Left ventricle myocardium inferior (tissue), 1 donor: ENCODE measurements around the gene PTPRC. TPM values are rescaled to one million over a fixed set of nuclear protein-coding genes. Genes with fewer than 3 reads are reported as not detected.

Source experiments
- DNase-seq: peaks from one replicate; pipeline ENCODE4 v3.0.0-alpha.2; 2020
- H3K27ac ChIP-seq: fragments of 200-600 bp; replicated peaks from 2 replicates; pipeline ENCODE4 v1.8.0; 2021
- H3K27me3 ChIP-seq: fragments of 200-600 bp; 2 replicates; pipeline ENCODE4 v1.8.0; 2021; ENCODE audit warnings: low read depth
- H3K36me3 ChIP-seq: fragments of 200-600 bp; 2 replicates; pipeline ENCODE4 v1.8.0; 2021
- H3K4me1 ChIP-seq: fragments of 200-600 bp; 2 replicates; pipeline ENCODE4 v1.8.0; 2021
- H3K4me3 ChIP-seq: fragments of 200-600 bp; 2 replicates; pipeline ENCODE4 v1.8.0; 2021; ENCODE audit warnings: mild to moderate bottlenecking, moderate library complexity
- H3K9me3 ChIP-seq: fragments of 200-600 bp; replicated peaks from 2 replicates; pipeline ENCODE4 v1.8.0; 2021
- CTCF ChIP-seq: fragments of 200-600 bp; IDR thresholded peaks from 2 replicates; pipeline ENCODE4 v1.8.0; 2021; ENCODE audit warnings: antibody characterized with exemption, mild to moderate bottlenecking, borderline replicate concordance
- intact Hi-C: fragments of 100-400 bp; cut with micrococcal nuclease; formaldehyde crosslinking; loops from one replicate; pipeline ENCODE4 v1.11.0; 2022
- total RNA-seq: library from RNA; stranded (reverse); fragmentation: NEBNext Ultra II Directional; extraction: Animal tissue kit (Norgen Biotek cat#: 25700); gene quantifications from one replicate; pipeline ENCODE4 v1.2.1, GENCODE V29; 2021
- donor health status: DM: no; HTN: yes; CAD: no; lungs with severe emphysema.

Gene PTPRC
- total RNA-seq, 1 donor from 2014 or later: 7.5 TPM

- Histone ChIP-seq H3K27me3 (no peaks in the 10 kb centered on the region), H3K36me3 (no peaks in the 10 kb centered on the region), H3K27ac (no peak overlapping the region), H3K4me1 (no peaks in the 10 kb centered on the region), H3K9me3 (no peaks in the 10 kb centered on the region), H3K4me3 (no peak overlapping the region)
- DNase-seq: no peak
- intact Hi-C loops: no loop called here
- TF ChIP-seq CTCF: no peak
Observed at GRCh38 chr1:198669771-198670170, 30.9 kb downstream of the PTPRC start.

GRCh38 chr1:198671136-198671535 is 32.3 kb downstream of the PTPRC start:
- Histone ChIP-seq H3K36me3 (no peaks in the 10 kb centered on the region), H3K4me3 (no peak overlapping the region), H3K27ac (no peak overlapping the region), H3K4me1 (no peaks in the 10 kb centered on the region), H3K9me3 (no peaks in the 10 kb centered on the region), H3K27me3 (no peaks in the 10 kb centered on the region)
- intact Hi-C loops: no loop called here
- TF ChIP-seq CTCF: no peak
- DNase-seq: no peak

- Histone ChIP-seq H3K27me3 (no peaks in the 10 kb centered on the region), H3K4me3 (no peak overlapping the region), H3K9me3 (no peaks in the 10 kb centered on the region), H3K27ac (no peak overlapping the region), H3K36me3 (no peaks in the 10 kb centered on the region), H3K4me1 (no peaks in the 10 kb centered on the region)
- intact Hi-C loops: no loop called here
- no peak for TF ChIP-seq CTCF
- DNase-seq: no peak
Observed at GRCh38 chr1:198672124-198672523, 33.3 kb downstream of the PTPRC start.

GRCh38 chr1:198674009-198674408 is 35.2 kb downstream of the PTPRC start:
- no peak overlapping the region for H3K27ac ChIP-seq
- intact Hi-C loops: no loop called here
- no peak for TF ChIP-seq CTCF
- DNase-seq: no peak
- H3K27me3 ChIP-seq: no peaks in the 10 kb centered on the region
- H3K4me1 ChIP-seq: no peaks in the 10 kb centered on the region
- H3K4me3 ChIP-seq: no peak overlapping the region
- H3K9me3 ChIP-seq: no peaks in the 10 kb centered on the region
- H3K36me3 ChIP-seq: no peaks in the 10 kb centered on the region

GRCh38 chr1:198676253-198676652 is 37.4 kb downstream of the PTPRC start:
- DNase-seq: no peak
- no peak for TF ChIP-seq CTCF
- intact Hi-C loops: no loop called here
- Histone ChIP-seq H3K9me3 (no peaks in the 10 kb centered on the region), H3K4me3 (no peak overlapping the region), H3K27ac (no peak overlapping the region), H3K36me3 (no peaks in the 10 kb centered on the region), H3K4me1 (no peaks in the 10 kb centered on the region), H3K27me3 (no peaks in the 10 kb centered on the region)

- Histone ChIP-seq H3K4me1 (no peaks in the 10 kb centered on the region), H3K27ac (no peak overlapping the region), H3K4me3 (no peak overlapping the region), H3K27me3 (no peaks in the 10 kb centered on the region), H3K36me3 (no peaks in the 10 kb centered on the region), H3K9me3 (no peaks in the 10 kb centered on the region)
- no peak for DNase-seq
- intact Hi-C loops: no loop called here
- TF ChIP-seq CTCF: no peak
Observed at GRCh38 chr1:198677027-198677426, 38.2 kb downstream of the PTPRC start.
